ENCODE results near the gene SHISA5.

DNA sequence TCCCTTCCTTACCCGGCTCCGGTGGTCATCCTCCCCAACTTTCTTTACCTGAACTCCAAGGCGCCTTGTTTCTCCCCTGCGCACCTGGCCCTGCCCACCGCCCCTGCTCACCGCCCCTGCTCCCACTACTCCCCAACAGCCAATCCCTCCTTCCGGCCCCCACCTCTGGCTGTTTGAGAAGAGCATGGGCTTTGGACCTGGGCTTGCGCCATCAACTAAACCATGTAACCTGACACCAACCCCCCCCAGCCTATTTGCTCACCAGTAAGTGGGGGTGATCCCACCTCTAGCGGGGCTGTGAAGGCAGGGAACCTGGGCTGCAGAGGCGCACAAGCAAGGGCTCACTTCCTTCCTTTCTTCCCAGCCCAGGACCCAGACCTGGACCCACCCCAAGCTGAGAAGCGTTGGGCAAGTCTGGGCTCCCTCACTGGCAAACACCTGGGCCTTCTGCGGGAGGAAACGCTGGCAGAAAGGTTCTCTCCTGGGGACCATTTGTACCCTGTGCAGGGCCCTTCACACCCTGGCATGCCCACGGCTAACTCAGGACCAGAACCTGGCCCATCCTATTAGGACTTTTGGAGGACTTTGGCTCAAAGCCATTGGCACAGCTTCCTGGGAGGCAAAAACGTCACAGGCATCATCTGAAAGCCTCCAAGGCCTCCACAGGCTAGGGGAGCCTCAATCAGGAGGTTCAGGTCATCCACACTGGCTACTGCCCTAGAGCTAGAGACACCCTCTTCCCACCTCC lies 73.8 kb downstream of the SHISA5 start, which contains the start of gene PLXNB1:
- TF ChIP-seq ESRRA (CRISPR knock-in tag; IDR thresholded peaks at IDR 0.05; ENCODE audit: borderline replicate concordance) (no peak), JUN (CRISPR knock-in tag; IDR thresholded peaks at IDR 0.05) (no peak)
- TF ChIP-seq, protein P1, sequence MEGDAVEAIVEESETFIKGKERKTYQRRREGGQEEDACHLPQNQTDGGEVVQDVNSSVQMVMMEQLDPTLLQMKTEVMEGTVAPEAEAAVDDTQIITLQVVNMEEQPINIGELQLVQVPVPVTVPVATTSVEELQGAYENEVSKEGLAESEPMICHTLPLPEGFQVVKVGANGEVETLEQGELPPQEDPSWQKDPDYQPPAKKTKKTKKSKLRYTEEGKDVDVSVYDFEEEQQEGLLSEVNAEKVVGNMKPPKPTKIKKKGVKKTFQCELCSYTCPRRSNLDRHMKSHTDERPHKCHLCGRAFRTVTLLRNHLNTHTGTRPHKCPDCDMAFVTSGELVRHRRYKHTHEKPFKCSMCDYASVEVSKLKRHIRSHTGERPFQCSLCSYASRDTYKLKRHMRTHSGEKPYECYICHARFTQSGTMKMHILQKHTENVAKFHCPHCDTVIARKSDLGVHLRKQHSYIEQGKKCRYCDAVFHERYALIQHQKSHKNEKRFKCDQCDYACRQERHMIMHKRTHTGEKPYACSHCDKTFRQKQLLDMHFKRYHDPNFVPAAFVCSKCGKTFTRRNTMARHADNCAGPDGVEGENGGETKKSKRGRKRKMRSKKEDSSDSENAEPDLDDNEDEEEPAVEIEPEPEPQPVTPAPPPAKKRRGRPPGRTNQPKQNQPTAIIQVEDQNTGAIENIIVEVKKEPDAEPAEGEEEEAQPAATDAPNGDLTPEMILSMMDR (IDR thresholded peaks at IDR 0.05): no peak
- TF ChIP-seq, protein P2, sequence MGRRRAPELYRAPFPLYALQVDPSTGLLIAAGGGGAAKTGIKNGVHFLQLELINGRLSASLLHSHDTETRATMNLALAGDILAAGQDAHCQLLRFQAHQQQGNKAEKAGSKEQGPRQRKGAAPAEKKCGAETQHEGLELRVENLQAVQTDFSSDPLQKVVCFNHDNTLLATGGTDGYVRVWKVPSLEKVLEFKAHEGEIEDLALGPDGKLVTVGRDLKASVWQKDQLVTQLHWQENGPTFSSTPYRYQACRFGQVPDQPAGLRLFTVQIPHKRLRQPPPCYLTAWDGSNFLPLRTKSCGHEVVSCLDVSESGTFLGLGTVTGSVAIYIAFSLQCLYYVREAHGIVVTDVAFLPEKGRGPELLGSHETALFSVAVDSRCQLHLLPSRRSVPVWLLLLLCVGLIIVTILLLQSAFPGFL (CRISPR knock-in tag; IDR thresholded peaks at IDR 0.05; ENCODE audit: borderline replicate concordance): no peak
